H4 (cell line): ENCODE data around the gene FAM83F. TPM values are rescaled to one million over a fixed set of nuclear protein-coding genes. Genes with fewer than 3 reads are reported as not detected.
"Not testable (repeated sequence)": the region's sequence is repeated elsewhere in the genome, so short reads cannot be mapped to it uniquely, and the experiment has no call there.

Source experiments
- DNase-seq: peaks from one replicate; pipeline ENCODE4 v3.0.0-alpha.2; 2015; ENCODE audit warnings: low spot score
- total RNA-seq: library from RNA; depleted of rRNA; stranded (reverse); fragments of >200 nt; shearing (Covaris generic); gene quantifications from 2 replicates; pipeline ENCODE4 v1.2.3, GENCODE V29; 2014

Gene FAM83F
- total RNA-seq, 1 experiment from 2014 or later = not detected

DNA sequence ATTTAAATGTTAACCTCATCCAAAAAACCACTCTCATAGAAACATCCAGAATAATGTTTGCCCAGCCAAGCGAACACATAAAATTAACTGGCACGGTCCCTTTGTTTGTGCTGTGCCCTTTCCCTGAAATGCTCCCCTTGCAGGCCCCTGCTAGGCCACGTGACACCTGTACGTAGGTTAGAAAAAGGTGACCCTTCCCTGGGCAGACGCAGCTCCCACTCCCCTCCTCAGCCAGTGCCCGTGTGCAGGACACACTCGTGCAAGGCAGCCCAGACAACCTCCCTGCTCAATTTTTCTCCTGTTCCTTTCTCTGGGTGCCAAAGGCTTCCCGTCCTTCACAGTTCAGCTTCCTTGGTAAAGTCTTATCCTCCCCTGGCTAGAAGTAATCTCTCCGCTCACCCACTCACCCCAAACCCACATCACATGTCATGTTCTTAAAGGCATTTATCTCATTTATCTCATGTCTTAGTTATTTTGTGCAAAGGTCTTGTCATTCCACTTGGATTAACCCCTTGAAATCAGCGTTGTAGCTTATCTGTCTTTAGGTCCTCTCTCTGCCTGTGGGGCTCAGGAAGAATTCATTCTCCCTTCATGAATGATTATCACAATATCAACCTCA, 20.7 kb downstream of the FAM83F start:
- no peak for DNase-seq

GRCh38 chr22:40018051-40018450, 23.3 kb downstream of the FAM83F start:
- DNase-seq = no peak

- no peak for DNase-seq
Measured at GRCh38 chr22:40019100-40019499, 24.3 kb downstream of the FAM83F start.

DNA sequence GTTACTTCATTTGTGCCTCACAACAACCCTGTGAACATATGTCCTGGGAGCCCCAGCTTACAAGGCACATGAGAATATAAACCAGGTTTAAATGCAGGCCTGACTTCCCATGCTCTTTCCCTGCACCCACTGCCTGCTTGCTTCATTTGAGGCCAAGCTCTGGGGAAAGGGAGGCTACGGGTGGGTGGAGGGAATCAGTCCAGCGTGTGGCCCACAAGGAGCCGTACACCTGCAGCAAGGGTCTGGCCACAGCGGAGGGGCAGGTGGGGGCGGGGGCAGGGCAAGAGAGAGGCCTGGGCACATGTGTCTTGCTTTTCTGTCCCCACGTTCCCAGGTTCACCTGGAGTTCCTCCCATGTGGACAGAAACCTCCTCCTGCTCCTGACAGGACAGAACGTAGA, 26.2 kb downstream of the FAM83F start:
- no peak for DNase-seq

DNA sequence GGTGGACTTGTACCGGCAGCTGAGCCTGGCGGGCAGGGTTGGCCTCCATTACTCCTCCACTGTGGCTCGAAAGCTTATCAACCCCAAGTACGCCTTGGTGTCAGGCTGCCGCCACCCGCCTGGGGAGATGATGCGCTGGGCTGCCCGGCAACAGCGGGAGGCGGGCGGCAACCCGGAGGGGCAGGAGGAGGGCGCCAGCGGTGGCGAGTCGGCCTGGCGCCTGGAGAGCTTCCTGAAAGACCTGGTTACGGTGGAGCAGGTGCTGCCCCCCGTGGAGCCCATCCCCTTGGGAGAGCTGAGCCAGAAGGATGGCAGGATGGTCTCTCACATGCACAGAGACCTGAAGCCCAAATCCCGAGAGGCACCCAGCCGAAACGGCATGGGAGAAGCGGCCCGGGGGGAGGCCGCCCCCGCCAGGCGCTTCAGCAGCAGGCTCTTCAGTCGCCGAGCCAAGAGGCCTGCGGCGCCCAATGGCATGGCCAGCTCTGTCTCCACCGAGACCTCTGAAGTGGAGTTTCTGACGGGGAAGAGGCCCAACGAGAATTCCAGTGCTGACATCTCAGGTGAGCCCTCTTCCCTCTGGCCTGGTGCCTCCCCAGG, 26.7 kb downstream of the FAM83F start:
- no peak for DNase-seq

GRCh38 chr22:40022536-40023240, 27.9 kb downstream of the FAM83F start:
- DNase-seq = no peak

DNA sequence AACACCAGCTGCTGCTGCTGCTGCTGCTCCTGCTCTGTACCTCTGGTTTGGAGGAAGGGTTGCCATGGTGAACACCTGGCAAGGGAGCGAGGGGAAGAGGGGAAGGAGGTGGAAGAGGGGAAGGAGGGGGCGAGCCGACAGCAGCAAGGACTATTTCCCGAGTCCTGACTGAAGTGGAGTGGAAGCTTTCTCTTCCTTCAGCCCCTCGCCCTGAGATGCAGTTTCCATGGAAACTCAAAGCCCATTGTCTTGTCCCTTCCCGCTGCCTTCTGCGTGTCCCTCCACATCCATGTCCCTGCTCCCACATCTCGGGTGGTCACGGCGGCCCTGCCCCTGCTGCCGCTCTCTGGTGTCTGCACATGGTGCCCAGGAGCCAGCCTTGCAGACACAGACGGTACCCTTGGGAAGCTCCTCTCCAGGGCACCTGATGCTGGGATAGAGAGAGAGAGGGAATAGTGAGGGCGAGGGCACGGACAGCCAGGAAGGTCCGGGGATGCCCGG, 28.6 kb downstream of the FAM83F start:
- no peak for DNase-seq

GRCh38 chr22:40024201-40025061, 29.7 kb downstream of the FAM83F start:
- peak; percentile 68 for DNase-seq

DNA sequence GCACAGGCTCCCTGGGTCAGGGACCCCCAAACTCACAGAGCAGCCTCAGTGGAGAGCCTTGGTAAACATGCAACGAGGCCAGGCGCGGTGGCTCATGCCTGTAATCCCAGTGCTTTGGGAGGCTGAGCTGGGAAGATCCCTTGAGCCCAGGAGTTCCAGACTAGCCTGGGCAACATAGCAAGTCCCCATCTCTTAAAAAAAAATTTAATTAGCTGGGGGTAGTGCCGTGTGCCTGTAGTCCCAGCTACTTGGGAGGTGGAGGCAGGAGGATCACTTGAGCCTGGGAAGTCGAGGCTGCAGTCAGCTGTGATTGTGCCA, 30.3 kb downstream of the FAM83F start:
- DNase-seq = not testable (repeated sequence)

GRCh38 chr22:40025856-40026255, 31.1 kb downstream of the FAM83F start:
- DNase-seq = no peak

DNA sequence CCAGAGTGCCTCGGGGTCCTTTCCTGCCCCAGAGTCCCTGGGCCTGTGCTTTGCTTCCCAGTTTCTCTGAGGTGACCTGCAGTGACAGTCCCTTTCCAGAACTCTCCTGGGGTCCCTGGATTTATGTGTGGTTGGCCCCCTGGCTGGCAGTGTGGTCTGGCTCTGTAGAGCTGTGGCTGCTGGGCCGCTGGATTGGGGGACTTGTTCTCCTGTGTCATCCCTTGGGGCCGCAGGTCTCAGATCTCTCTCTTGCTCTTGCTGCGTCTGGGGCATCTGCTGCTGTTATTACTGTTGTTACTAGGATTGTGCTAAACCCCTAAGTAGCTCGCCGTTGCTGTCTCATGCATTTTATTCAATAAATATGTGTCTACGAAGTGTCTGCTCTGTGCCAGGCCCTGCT, 31.9 kb downstream of the FAM83F start:
- DNase-seq = no peak

GRCh38 chr22:40027191-40028097, 32.7 kb downstream of the FAM83F start:
- no peak for DNase-seq

GRCh38 chr22:40028098-40028425, 33.3 kb downstream of the FAM83F start:
- DNase-seq = no peak

DNA sequence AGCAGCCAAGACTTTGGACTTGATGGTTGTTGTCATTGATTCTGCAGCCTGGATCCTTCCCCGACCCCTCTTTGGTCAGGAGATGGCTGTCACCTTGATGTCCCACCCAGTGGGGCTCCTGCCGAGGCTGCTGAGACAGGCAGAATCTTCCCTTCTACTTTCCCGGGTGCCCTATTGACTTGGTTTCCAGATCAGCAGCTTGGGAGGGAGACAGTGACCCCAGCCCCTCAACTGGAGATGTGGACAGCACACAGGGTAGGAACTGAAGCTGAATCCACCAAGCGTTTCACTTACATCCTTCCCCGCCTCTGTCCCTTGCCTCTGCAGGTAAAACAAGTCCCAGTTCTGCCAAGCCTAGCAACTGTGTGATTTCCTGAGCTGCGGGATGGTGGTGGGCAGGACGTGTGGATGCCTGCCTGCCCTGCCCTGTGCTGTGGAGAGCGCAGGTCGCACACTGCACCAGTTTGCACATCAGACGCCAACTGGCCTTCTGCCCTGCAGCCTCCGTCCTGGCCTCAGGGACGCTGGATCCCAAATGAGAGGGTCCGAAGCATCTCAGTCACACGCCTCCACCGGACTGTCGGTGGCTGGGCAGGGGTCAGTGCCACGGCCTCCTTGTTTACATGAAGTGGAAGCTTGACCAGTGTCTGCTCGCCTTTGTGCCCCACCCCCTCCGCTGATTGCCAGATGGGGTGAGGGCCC, 34.6 kb downstream of the FAM83F start:
- no peak for DNase-seq

- no peak for DNase-seq
Measured at GRCh38 chr22:40030026-40030757, 35.4 kb downstream of the FAM83F start.

GRCh38 chr22:40030758-40031095, 36.0 kb downstream of the FAM83F start:
- DNase-seq = no peak

DNA sequence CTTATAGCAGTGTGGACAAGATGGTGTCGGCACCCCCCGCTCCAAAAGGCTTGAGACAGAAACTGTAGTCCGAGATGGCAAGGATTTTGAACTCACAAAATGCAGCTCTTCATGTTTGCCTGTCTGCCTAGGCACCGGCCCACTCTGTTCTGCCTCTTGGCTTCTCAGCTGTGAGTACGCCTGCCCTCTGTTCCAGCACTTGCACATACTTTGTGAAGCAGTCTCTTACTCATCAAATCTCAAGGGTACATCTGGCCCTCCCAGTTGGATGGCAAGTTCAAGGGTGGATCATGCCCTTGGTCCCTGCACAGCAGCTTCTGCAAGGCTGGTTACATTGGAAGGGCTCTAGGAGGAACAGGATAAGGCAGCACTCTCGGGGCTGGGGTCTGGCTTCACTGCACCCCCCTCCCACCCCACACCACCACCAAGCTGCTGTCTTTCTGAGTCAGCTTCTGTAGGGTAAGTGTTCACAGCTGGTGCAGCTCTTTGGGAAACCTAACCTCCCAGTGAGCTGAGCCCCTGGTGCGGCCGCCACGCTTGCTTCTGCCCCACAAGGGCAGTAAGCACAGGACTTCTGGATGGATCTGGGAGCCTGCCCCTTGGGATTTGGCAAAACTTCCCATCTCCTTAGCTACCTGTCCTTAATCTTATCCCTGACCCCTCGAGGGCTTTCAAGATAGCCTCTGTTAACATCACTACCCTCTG, 37.2 kb downstream of the FAM83F start:
- no peak for DNase-seq

- no peak for DNase-seq
Measured at GRCh38 chr22:40033586-40034380, 39.0 kb downstream of the FAM83F start.

GRCh38 chr22:40035351-40035750, 40.6 kb downstream of the FAM83F start:
- DNase-seq = no peak
